SU-DHL-6 (cell line): Measurements from ENCODE around the gene LASP1NB.
"Not testable (repeated sequence)": the region's sequence is repeated elsewhere in the genome, so short reads cannot be mapped to it uniquely, and the experiment has no call there.

Experiments
- H2AFZ ChIP-seq: fragments of 200-600 bp; sonication (generic); 2 replicates; pipeline ENCODE4 v1.6.1; 2014; ENCODE audit warnings: low read depth, mild to moderate bottlenecking, moderate library complexity, mixed read lengths, antibody characterized with exemption, low read length; ENCODE audit not compliant: severe bottlenecking
- H3F3A ChIP-seq: fragments of 200-600 bp; shearing (Covaris generic); 2 replicates; pipeline ENCODE4 v1.6.0; 2016; ENCODE audit warnings: antibody characterized with exemption, mild to moderate bottlenecking; ENCODE audit not compliant: insufficient read depth
- H3K27ac ChIP-seq: fragments of 200-600 bp; sonication (generic); 2 replicates; pipeline ENCODE4 v1.5.1; 2016; ENCODE audit warnings: low read depth, mild to moderate bottlenecking, low read length, moderate library complexity, mixed read lengths
- H3K27me3 ChIP-seq: fragments of 200-600 bp; sonication (generic), shearing (Covaris generic); 2 replicates; pipeline ENCODE4 v1.6.0; 2014; ENCODE audit warnings: mild to moderate bottlenecking, low read length
- H3K36me3 ChIP-seq: fragments of 200-600 bp; sonication (generic); 2 replicates; pipeline ENCODE4 v1.6.1; 2014; ENCODE audit warnings: mild to moderate bottlenecking, low read length, mixed read lengths
- H3K4me2 ChIP-seq: fragments of 300-600, 200-600 bp; shearing (Covaris generic), sonication (generic); 2 replicates; pipeline ENCODE4 v1.6.0; 2014; ENCODE audit warnings: low read length, low read depth, mild to moderate bottlenecking; ENCODE audit not compliant: poor library complexity, severe bottlenecking
- H3K4me3 ChIP-seq: fragments of 200-600 bp; sonication (generic); 2 replicates; pipeline ENCODE4 v1.5.1; 2014; ENCODE audit warnings: antibody characterized with exemption, low read length, mild to moderate bottlenecking, mixed read lengths; ENCODE audit not compliant: insufficient read depth, poor library complexity, severe bottlenecking
- H3K79me2 ChIP-seq: fragments of 200-600 bp; sonication (generic); 2 replicates; pipeline ENCODE4 v1.6.1; 2014; ENCODE audit warnings: mild to moderate bottlenecking, low read length, moderate library complexity; ENCODE audit not compliant: insufficient read depth
- H3K9ac ChIP-seq: fragments of 200-600 bp; sonication (generic); 2 replicates; pipeline ENCODE4 v1.7.0; 2014; ENCODE audit warnings: mild to moderate bottlenecking, low read length
- H3K9me2 ChIP-seq: fragments of 200-600 bp; sonication (generic); replicated peaks from 2 replicates; pipeline ENCODE4 v1.6.1; 2014; ENCODE audit warnings: low read length; ENCODE audit not compliant: insufficient read depth
- H3K9me3 ChIP-seq: fragments of 200-600 bp; sonication (generic); 2 replicates; pipeline ENCODE4 v1.6.1; 2014; ENCODE audit warnings: low read length, mixed read lengths; ENCODE audit not compliant: insufficient read depth
- H4K20me1 ChIP-seq: fragments of 200-600 bp; sonication (generic); 2 replicates; pipeline ENCODE4 v1.6.1; 2014; ENCODE audit warnings: low read depth, mild to moderate bottlenecking, antibody characterized with exemption, low read length, moderate library complexity, mixed read lengths
- CTCF ChIP-seq: fragments of 200-600 bp; sonication (generic); IDR thresholded peaks from one replicate; pipeline ENCODE4 v1.5.1; 2017; ENCODE audit warnings: antibody characterized with exemption, mild to moderate bottlenecking, low read length, moderate library complexity; ENCODE audit not compliant: insufficient read depth, poor library complexity, severe bottlenecking
- EZH2phosphoT487 ChIP-seq: fragments of 200-600 bp; sonication (generic), shearing (Covaris generic); conservative IDR thresholded peaks from 2 replicates; pipeline ENCODE4 v1.6.1; 2018; ENCODE audit warnings: mild to moderate bottlenecking, antibody characterized with exemption, low read length, moderate library complexity, mixed read lengths

LASP1NB gene

DNA sequence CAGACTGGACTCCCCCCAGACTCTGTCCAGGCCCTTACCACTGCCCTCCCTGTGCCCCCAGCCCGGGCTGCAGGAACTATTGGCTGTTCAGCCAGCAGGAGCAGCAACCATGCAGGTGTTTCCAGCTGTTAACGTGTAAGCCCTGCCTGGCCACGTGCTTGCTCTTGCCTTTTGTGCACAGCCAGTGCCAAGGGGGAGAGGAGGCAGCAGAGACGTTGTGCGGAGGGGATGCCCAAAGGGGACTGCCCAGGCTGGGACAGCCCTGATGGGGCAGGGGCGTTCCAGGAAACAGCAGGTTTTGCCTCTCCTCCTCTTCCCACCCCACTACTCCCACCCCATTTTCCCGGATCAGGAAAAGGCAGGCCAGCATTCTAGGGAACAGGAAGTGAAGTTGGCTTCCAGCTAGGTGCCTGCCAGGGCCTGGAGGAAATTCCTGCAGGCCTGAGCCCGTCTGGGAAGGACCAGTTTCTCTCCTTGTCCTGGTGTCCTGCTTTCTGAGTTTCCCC is 16.7 kb upstream of the LASP1NB start:
- Histone ChIP-seq H4K20me1 (no peaks in the 10 kb centered on the region), H3K27me3 (no peaks in the 10 kb centered on the region), H3K9ac (peak overlapping the region; percentile 13; the same call in 1 of the 2 replicates), H3K79me2 (0 out of 2 replicates have a peak, but pooled peaks cover 10% of the 10 kb centered on the region), H3K9me3 (no peaks in the 10 kb centered on the region), H3K9me2 (no peaks in the 10 kb centered on the region), H3F3A (no peaks in the 10 kb centered on the region), H2AFZ (no peak overlapping the region), H3K4me2 (no peak overlapping the region), H3K4me3 (no peak overlapping the region), H3K36me3 (peaks cover 11% of the 10 kb centered on the region; the same call in 1 of the 2 replicates), H3K27ac (no peak overlapping the region)
- TF ChIP-seq EZH2phosphoT487 (no peak), CTCF (no peak)

DNA sequence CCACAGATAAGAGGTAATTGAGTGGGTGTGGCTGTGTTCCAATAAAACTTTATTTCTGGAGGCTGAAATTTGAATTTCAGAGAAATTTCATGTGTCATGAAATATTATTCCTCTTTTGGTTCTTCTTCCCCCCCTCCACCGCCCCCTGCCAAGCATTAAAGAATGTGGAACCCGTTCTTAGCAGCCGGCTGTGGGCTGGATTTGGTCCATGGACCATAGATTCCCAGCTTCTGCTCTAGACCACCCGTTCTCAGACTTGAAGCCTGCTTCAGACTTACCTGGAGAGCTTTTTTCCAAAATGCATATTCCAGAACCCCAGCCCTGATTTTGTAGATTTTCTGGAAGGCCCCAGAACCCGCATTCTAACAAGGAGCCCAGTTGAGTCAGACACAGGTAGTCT is 15.1 kb upstream of the LASP1NB start:
- Histone ChIP-seq H3K4me3 (no peak overlapping the region), H3K9me2 (no peaks in the 10 kb centered on the region), H3K36me3 (no peaks in the 10 kb centered on the region), H3K27me3 (no peaks in the 10 kb centered on the region), H3K27ac (no peak overlapping the region), H3K9me3 (no peaks in the 10 kb centered on the region), H3F3A (no peaks in the 10 kb centered on the region), H2AFZ (no peak overlapping the region), H3K9ac (no peak overlapping the region), H3K4me2 (no peak overlapping the region), H3K79me2 (0 out of 2 replicates have a peak, but pooled peaks cover 4% of the 10 kb centered on the region), H4K20me1 (no peaks in the 10 kb centered on the region)
- TF ChIP-seq EZH2phosphoT487, result no peak
- no peak for TF ChIP-seq CTCF

GRCh38 chr17:38911081-38911730 is 14.2 kb upstream of the LASP1NB start:
- Histone ChIP-seq H3K9ac (no peak overlapping the region), H3K4me2 (no peak overlapping the region), H2AFZ (no peak overlapping the region), H4K20me1 (no peaks in the 10 kb centered on the region), H3K4me3 (no peak overlapping the region), H3K27ac (no peak overlapping the region), H3K27me3 (no peaks in the 10 kb centered on the region), H3K79me2 (0 out of 2 replicates have a peak, but pooled peaks cover 4% of the 10 kb centered on the region), H3K9me2 (no peaks in the 10 kb centered on the region), H3F3A (no peaks in the 10 kb centered on the region), H3K36me3 (no peaks in the 10 kb centered on the region), H3K9me3 (no peaks in the 10 kb centered on the region)
- TF ChIP-seq EZH2phosphoT487 (no peak), CTCF (no peak)

DNA sequence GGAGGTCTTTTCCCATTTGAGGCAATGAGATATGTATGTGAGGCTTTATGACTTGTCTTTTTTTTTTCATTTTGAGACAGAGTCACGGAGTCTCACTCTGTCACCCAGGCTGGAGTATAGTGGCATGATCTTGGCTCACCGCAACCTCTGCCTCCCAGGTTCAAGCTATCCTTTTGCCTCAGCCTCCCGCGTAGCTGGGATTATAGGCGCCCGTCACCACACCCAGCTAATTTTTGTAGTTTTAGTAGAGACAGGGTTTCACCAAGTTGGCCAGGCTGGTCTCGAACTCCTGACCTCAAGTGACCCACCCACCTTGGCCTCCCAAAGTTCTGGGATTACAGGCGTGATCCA is 13.7 kb upstream of the LASP1NB start:
- H3K36me3 ChIP-seq, H3F3A ChIP-seq, H3K4me3 ChIP-seq, H3K4me2 ChIP-seq, H3K9me2 ChIP-seq, H3K9ac ChIP-seq, H3K79me2 ChIP-seq, H3K27ac ChIP-seq, H3K9me3 ChIP-seq, H4K20me1 ChIP-seq, H2AFZ ChIP-seq, H3K27me3 ChIP-seq: not testable (repeated sequence)
